Fibroblast of upper back skin (primary cell): ENCODE data around the gene PITPNC1.

Source experiments
- DNase-seq: peaks from one replicate; pipeline ENCODE4 v3.0.0-alpha.2; 2013

Gene PITPNC1

GRCh38 chr17:67519801-67520251, 142.7 kb downstream of the PITPNC1 start:
- no peak for DNase-seq

GRCh38 chr17:67520252-67520906, 143.3 kb downstream of the PITPNC1 start:
- DNase-seq = peak; percentile 57

- peak; percentile 67 for DNase-seq
Observed at GRCh38 chr17:67520916-67521774, 144.1 kb downstream of the PITPNC1 start.

- no peak for DNase-seq
Observed at GRCh38 chr17:67521775-67522069, 144.6 kb downstream of the PITPNC1 start.

- no peak for DNase-seq
Observed at GRCh38 chr17:67523101-67523500, 146.0 kb downstream of the PITPNC1 start.

DNA sequence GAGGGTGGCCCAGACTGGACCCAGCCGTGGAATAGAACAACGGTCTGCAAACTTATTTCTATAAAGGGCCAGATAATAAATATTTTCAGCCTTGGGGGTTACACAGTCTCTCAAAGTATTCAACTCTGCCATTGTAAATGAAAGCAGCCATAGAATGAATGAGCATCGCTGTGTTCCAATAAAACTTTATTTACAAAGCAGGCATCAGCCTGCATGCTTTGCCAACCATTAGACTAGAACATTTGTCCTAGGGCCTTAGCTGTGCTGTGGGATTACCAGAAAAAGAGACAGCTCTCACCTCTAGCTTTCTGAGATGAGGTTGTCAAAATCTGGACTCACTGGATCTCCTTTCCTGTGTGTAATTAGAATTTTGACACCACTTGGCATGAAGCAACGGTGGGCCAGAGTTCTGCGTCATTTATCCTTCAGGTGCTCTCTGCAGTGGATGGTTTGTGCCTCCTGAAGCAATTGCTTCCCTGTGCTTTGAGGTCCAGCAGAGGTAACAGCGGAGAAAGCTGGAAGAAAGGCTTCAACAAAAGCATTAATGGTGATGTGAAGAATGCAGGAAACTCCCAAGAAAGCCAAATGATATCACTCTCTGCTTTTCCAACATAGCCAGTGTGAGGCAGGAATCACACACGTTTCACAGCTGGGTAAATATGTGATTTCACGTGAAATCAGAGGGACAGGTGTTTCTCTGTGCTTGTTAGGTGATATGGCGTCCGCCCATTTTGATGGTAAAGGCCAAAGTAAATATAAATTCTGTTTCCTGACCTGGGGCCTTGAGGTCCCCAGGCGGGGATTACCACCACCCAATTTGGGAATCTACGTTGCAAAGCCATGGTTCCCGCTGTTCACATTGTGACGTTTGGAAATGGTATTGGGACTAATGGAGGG, 148.4 kb downstream of the PITPNC1 start:
- no peak for DNase-seq

DNA sequence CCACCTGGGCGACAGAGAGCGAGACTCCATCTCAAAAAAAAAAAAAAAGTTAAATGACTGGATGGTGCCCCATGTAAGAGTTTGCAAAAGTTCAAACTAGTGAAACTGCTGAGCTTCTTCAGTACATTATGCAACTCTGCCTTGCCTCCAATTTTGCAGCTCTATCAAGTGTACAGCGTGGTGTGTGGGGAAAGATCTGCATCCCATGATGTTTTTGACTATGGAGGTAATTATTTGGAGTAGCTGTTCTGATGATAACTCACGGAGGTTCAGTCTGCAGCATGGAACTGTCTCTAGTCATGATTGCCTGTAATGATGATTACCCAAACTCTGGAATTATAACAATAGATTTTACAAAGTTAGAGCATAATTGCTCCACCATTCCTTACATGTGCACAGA, 149.6 kb downstream of the PITPNC1 start:
- DNase-seq = no peak

- peak; percentile 87 for DNase-seq
Observed at GRCh38 chr17:67528751-67529436, 151.8 kb downstream of the PITPNC1 start.

- DNase-seq = no peak
Observed at GRCh38 chr17:67531291-67531690, 154.2 kb downstream of the PITPNC1 start.

DNA sequence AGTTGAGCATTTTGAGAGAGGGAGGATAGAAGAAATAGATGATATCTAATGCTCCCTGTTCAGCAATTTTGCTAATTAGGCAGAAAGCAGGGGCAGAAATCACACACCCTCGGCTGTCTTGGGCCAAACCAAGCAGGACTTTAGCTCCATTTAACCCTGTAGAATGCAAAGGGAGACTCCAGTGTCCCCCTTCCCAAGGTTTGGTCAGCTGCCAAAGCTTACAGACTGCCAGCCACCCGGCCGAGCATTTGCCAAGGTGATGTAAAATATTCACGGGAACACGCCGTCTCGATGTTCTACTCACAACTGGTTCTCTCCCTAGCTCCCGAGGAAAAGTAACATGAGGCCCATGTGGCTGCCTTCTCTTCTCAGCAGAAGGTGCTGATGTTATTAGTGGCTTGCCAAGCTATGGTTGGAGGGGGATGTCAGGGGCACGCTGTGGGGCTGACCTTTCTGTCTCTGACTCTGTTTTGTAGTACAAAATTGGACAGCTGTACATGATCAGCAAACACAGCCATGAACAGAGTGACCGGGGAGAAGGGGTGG, 155.3 kb downstream of the PITPNC1 start:
- no peak for DNase-seq

- DNase-seq = no peak
Observed at GRCh38 chr17:67534941-67535340, 157.9 kb downstream of the PITPNC1 start.

DNA sequence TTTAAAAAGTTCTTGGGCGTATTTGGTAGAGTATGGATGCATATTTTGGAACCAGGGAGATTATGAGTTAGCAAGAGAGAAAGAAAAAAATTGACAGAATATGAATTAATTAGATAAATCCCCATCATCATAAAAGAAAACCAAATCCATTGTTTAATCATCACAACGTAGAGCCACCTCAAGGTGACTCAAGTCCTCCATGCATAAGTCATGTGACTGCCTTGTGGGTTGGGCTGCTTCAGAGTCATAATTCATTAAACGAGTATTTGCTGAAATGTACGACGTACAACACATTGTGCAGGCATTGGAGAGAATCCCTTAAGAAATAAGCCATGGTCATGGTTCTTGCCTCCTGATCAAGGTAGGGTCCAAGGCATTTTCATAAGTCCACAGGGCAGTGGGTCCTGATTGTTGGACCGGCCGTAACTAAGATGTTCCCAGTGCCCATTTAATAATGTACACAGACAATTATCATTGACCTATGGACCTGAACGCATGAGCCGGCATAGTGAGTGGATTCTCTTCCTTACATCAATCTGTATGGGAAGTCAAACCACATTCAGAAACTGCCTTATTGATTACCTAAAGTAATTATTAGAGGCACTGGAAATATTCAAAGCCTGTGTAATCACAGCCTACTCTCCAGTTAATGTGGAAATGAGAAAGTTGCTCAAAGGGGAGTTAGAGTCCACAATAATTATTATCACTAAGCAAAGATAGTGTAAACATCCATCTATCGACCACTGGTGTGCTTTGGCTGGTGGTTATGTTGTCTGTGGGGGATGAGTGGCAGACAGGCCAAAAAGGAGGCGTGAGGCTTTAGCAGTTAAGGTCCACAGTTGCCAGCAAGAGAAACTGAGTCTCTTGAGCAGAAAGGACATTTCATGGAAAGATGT, 165.4 kb downstream of the PITPNC1 start:
- no peak for DNase-seq

DNA sequence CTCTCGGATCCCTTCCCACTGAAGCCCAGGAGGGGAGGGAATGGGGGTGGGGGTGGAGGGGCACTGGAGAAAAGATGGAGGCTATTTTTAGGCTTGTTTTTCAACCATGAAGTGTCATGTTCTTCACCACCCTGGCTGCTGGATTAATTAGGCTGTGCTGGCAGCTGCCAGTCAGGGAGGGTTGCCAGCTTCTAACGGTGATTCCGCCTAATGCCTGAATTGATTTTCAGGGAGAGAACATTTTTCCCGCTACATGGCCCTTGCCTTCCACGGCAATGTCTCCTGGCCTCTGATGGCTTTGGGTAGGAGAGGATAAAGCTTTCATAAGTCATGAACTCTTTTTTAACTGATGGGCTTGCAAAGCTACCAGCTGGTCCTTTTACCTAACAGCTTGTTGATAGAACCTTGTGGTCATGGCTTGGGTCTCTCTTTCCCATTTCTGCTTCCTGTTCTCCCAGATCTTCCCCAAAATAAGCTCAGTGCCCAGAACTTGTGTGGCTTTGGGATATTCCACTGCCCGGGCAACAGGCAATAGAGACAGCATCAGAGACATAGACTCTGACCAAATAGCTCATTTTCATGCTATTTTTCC, 167.4 kb downstream of the PITPNC1 start:
- no peak for DNase-seq

DNA sequence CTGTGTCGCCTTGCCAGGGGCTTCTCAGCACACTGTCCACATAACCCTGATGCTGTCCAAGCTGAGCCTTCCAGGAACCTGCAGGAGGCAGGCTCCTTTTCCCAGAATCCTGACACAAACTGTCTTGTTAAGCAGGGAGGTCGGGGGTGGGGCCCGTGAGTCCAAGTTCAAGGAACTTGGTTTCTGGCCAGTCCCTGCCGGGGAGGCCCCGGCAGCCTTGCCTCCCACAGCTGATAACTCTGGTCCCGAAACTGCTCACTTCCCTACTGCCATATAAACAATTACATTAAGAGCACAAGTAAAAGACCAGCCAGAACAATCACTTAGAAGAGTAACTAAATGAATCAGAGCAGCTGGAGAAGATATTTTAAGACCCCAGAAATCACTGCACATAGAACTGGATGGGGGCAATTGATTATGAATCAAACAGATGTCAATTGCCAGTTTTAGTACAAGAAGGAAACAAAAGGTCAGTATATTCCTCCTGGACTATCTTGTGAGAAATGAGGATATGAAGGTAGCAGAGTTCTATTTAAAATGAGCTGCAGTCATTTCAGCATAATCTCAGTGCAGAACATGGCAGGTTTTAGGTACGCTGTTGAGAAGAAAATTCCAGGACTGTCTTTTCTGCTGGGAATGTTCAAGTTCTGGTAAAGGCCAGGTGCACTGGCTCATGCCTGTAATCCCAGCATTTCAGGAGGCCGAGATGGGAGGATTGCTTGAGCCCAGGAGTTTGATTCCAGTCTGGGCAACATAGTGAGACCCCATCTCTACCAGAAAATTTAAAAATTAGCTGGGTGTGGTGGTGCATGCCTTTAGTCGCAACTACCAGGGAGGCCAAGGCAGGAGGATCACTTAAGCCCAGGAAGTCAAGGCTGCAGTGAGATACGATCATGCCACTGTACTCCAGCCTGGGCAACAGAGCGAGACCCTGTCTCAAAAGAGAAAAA, 169.8 kb downstream of the PITPNC1 start:
- DNase-seq = no peak

- DNase-seq = no peak
Observed at GRCh38 chr17:67548693-67549092, 171.6 kb downstream of the PITPNC1 start.

GRCh38 chr17:67549820-67550219, 172.7 kb downstream of the PITPNC1 start:
- no peak for DNase-seq

DNA sequence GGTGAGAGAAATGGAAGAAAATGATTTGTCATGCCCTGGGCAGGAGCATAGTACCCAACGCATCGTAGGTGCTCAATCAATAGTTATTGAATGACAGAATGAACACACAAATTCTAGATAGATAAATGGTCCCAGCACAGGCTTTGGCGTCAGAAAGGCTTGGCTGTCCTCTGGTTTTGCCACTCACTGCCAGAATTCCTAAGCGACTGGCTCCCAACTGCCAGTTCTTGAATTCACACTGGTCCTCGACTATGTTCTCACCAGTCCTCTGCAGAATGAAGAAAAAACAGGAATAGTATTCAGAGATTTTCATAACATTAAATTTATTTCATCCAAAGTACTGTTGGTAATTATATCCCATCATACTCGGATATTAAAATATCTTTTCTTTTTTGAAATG, 177.6 kb downstream of the PITPNC1 start:
- no peak for DNase-seq

DNA sequence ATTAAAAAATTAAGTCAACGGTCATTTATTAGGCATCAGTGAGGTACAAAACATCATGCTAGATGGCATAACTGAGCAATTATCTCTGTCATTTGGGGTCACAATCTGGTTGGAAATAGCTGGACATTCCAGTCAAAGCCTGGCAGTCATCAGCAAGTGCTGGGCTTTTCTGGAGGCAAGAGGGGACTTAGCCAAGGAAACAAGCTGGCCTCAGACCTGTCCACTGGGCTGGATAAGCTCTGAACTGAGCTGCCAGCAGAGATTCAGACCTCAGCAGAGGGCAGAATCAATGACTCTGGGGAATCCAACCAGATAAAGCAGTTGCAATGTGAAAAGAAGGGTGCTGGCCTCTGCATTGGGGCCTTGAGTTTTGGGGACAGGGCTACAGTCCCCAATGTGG, 178.8 kb downstream of the PITPNC1 start:
- no peak for DNase-seq

DNA sequence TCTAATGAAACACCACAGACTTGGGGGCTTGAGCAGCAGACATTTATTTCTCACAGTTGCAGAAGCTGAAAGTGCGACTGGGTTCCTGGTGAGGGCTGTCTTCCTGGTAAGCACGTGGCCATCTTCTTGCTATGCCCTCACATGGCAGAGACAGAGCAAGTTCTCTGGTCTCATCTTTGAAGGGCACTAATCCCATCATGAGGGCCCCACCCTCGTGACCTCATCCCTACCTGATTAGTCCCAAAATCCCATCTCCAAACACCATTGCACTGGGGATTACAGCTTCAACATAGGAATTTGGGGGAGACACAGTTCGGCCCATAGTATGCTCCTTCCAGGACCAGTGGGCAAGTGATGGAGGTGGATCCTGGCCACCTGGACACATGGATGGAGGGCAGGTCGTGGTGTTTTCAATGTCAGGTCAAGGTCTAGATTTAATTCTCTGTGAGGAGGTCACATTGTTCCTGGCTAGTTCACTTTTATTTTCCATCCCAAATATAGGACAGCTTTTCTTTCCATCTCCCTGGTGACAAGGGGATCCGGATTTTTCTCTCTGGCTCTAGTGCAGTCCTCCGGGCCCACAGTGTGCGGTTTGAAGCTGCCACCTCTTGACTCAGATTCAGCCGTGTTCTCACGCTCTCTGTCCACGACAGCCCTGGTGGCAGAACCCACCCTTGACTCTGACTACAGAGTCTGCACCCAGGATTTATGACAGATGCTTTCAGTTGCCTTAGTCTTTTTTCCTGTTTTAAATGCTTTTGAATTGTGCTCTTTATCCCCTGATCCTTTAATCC, 180.2 kb downstream of the PITPNC1 start:
- DNase-seq = no peak
